Left hindlimb (tissue), 1 donor: Measurements from ENCODE around the gene EYS.
"Not testable (repeated sequence)": the region's sequence is repeated elsewhere in the genome, so short reads cannot be mapped to it uniquely, and the experiment has no call there.

Experiments used
- DNase-seq: peaks from one replicate; pipeline ENCODE4 v3.0.0-alpha.2; 2018

EYS gene

DNA sequence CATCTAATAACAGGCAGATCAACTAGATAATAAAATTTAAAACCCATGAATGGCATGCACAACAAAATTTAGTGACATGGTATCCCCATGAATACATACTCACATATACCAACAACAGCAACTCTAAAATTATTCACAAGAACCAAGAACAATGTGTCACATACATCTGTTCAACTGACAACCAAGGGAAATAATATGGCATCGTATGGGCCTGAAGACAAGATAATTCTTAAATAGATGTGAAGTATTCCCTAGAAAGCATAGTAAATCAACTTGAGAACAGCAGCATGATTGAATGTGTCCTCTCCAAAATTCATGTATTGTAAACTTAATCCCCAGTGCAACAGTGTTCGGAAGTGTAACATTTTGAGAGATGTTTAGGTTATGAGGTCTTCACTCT is 635.5 kb downstream of the EYS start:
- no peak for DNase-seq

GRCh38 chr6:65064844-65065243 is 642.2 kb downstream of the EYS start:
- no peak for DNase-seq

- DNase-seq, result no peak
Observed at GRCh38 chr6:65059568-65059967, 647.5 kb downstream of the EYS start.

DNA sequence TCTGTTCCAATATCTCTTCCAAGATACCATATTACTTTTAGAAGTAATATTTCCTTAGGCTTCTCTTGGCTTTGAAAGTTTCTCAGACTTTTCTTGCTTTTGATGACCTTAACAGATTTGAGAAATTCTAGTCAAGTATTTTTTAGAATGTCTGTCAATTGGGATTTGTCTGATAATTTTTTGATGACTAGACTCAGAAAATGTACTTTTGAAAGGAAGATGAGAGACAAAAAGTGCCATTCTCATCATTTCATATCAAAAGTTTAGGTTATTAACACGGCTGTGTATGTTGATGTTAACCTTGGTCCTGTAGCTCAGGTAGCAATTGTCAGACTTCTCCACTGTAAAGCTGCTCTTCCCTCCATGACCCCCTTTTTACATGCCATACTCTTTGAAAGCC is 651.5 kb downstream of the EYS start:
- DNase-seq, result no peak

DNA sequence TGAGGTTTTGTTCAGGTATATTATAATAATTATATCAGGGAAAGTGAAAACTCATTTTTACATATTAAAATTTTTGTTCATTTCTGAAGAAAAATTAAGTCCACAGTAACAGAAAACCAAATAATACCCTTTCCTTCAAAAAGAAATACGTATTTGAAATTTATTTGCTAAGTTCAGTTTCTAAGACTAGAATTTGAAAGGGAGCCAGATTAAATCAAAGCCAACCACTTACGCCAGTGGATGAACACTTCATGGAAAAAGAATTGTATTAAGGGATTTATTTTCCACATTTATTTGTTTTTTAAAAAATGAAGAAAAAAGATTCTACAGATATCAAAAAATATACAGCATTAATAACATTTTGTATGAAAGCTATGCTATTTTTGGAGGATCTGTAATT is 654.4 kb downstream of the EYS start:
- no peak for DNase-seq

- DNase-seq, result no peak
Observed at GRCh38 chr6:65045801-65046200, 661.2 kb downstream of the EYS start.

GRCh38 chr6:65014006-65014405 is 693.0 kb downstream of the EYS start:
- DNase-seq, result no peak

GRCh38 chr6:65006788-65007187 is 700.2 kb downstream of the EYS start:
- no peak for DNase-seq

- no peak for DNase-seq
Observed at GRCh38 chr6:65004283-65004682, 702.7 kb downstream of the EYS start.

DNA sequence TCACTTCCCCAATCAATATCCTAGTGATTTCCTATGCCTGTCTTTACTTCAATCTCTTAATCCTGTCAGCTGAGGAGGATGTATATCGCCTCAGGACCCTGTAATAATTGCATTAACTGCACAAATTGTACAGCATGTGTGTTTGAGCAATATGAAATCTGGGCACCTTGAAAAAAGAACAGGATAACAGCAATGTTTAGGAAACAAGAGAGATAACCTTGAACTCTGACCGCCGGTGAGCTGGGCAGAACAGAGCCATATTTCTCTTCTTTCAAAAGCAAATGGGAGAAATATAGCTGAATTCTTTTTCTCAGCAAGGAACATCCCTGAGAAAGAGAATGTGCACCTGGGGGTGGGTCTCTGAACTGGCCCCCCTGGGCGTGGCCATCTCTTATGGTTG is 704.1 kb downstream of the EYS start:
- not testable (repeated sequence) for DNase-seq

- no peak for DNase-seq
Observed at GRCh38 chr6:65000815-65001214, 706.2 kb downstream of the EYS start.

GRCh38 chr6:64998204-64998603 is 708.8 kb downstream of the EYS start:
- DNase-seq, result no peak

DNA sequence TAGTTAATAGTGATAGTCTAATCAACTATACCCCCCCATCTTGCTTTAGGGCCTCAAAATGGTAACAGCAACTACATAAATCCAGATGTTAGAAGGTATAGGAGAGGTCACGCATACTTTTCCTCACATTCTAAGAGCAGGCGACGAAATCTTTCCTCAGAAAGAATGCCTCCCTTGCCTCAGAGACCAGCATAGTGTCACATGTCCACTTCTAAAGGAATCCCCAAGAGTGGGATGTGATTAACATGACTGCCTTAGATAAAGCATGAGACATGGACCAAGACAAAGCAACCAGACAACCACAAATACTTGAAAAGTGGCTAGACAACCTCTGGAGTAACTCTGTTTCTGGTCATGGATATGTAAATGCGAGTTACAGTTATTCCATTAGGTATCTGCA is 710.7 kb downstream of the EYS start:
- no peak for DNase-seq

- DNase-seq, result no peak
Observed at GRCh38 chr6:64990652-64991304, 716.2 kb downstream of the EYS start.

GRCh38 chr6:64988148-64988547 is 718.9 kb downstream of the EYS start:
- DNase-seq, result no peak

DNA sequence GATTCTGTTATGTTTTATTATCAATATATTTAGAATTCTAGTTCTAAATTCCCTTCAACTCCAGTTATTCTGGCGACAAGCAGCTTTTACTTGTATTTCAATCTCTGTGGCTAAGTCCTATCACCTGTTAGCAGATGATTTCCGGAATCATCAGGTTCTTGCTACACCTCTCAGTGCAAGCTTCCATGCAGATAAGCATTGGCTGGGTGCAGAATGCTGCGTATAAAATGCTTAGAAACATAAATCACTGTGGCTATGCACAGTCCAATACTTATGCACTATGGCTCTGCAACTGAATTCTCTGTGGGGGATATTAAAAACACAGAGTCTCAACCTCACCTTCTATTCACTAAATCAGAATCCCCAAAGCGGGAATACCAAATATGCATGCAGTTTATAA is 720.0 kb downstream of the EYS start:
- no peak for DNase-seq

DNA sequence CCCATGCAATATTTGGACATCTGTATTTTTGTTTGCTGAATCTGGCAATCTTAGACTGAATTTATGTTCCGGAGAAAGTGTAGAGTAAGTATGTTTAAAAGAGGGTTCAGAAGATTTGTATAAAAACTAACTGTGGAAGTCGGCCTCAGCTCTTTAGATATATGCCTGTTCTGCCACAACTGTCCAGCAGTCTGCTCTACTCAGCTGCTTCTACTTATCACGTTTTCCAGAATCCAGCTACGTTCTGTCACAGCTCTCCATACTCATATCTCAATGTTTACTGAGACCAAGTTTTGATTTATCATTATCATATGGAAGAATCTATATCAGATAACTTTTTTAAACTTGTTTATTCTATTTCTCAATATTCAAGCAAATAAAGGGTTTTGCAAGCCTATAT is 721.3 kb downstream of the EYS start:
- no peak for DNase-seq

GRCh38 chr6:64984948-64985347 is 722.1 kb downstream of the EYS start:
- DNase-seq, result no peak

DNA sequence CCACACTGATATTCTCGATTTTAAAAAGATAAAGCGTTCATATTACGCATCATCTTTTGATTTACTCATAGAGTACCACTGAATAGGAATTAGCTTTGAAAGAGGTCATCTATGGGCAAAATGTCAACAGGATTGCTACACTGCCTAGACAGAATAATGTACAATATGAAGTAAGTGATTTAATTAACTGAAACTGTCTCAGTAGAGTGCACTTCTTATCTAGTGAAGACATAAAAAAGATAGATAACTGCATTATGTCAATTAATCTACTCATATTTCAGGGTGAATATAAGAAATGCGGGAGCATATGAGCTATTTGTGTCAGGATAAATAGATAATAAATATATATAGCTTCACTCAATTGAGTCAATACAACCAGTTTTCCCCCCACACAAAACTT is 723.9 kb downstream of the EYS start:
- no peak for DNase-seq

DNA sequence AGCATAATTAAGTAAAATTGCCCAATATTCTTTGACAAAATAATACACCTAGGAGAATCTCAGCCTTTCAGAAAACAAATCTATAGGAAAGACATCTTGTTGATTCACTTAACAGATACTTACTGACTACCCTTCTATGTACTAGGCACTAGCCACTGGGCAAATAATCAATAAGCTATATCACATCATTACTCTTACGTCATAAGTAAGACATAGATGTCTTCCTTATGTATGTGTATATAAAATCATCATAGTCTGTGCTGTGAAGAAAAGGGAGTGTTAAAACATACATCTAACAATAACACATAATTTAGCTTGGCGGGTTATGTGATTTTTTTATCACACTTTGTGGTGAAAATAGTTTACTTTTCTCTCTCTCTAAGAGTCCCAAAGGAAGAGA is 733.9 kb downstream of the EYS start:
- no peak for DNase-seq

- no peak for DNase-seq
Observed at GRCh38 chr6:64969139-64969538, 737.9 kb downstream of the EYS start.

DNA sequence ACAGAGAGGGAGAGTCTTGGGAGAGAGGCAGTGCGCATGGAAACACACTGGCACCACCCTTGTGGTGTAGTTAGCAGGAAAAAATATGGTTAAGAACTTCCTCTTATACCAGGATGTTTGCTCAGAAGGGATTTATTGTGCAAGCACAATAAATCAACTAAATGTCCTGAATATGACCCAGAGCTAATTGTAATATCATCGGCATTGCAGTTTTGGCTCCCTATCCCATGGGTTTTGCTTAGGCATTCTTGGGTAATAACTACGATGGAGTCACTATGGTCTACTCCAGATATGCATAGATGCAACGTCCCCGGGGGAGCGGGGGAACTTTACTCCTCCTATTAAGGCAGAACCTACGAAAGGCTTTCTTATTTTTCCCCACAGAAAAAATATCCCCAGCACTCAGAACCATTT is 751.6 kb downstream of the EYS start:
- no peak for DNase-seq

- DNase-seq, result no peak
Observed at GRCh38 chr6:64949257-64949656, 757.8 kb downstream of the EYS start.

DNA sequence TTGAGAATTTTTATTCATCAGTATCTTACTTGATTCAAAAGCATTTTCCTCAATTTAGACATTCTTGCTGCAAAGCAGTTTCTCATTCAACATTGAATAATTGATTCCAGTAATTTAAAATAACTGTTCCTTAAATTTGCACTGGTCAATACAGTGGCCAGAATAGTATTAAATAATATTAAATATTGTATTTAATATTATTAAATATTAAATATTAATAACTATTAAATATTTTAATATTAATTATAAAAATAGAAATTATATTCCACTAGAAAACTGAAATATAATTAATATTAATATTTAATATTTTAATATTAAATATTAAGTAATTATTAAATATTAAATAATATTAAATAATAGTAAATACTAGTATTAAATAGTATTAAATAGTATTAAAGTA is 758.8 kb downstream of the EYS start:
- DNase-seq, result no peak

DNA sequence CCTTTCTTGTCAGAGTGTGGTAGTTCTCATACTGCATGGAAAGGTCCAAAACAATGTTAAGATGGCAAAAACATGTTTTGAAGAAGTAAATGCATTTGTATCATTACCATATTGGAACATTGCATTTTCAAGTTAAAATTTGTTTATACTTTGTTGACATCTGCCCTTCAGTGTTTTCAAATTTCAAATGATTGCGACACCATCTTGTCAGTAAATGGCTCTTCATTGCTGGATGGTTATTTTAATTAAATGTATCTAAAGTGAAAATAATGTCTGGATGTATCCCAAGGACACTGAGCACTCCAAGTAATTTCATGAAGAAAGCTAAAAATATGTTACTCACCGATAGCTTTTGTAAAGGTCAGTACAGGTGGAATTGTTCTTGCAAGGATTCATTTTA is 761.6 kb downstream of the EYS start:
- no peak for DNase-seq

DNA sequence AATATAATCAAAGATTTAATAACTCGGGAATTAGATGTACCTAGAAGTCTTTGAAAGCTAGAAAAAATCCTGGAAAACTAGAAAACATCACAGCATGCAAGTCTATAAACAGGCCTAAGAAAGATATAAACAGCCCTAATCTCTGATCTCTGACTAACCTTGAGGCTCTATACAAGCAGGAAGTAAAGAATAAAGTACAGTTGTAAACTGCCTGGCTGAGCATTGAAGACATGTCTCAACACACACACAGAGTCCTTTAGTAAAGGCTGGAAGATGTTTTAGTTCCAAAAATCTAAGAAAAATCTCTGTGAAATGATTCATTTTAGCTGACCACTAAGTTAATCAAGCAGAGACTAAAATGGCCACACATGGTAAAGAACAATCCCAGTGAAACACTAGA is 774.5 kb downstream of the EYS start:
- DNase-seq, result no peak
